ENCODE measurements around the gene CDHR4. TPM values are rescaled to one million over a fixed set of nuclear protein-coding genes. Genes with fewer than 3 reads are reported as not detected.

The CDHR4 gene
- total and polyA plus RNA-seq, 2 of the 8 experiments (the other 6 are each of a cell fraction or from before 2014, with no cell fraction given): 0.50 to 0.60 TPM

GRCh38 chr3:49769286-49769915 is 30.3 kb downstream of the CDHR4 start:
- Histone ChIP-seq H3K4me2 (ENCODE audit: insufficient read depth in 1 of 2, low read depth in 2 of 2, low read length in 2 of 2) (no peak overlapping the region), H3K9ac (replicated peaks in 1 of 4; ENCODE audit: extremely low read depth in 1 of 4, low read depth in 3 of 4, low read length in 3 of 4) (no peak overlapping the region), H3K4me1 (replicated peaks in 1 of 4; ENCODE audit: control insufficient read depth in 3 of 4, insufficient read depth in 4 of 4, low read length in 3 of 4) (no peaks in the 10 kb centered on the region), H3K79me2 (ENCODE audit: control insufficient read depth in 1 of 2, insufficient read depth in 2 of 2, low read length in 2 of 2) (peaks cover 6 to 77% of the 10 kb centered on the region in 2 experiments; a peak in 2 of 4 replicates), H2BK5ac (ENCODE audit: low read depth, low read length) (no peak overlapping the region), H2BK12ac (ENCODE audit: low read depth, low read length) (no peak overlapping the region), H3K36me3 (ENCODE audit: control insufficient read depth in 2 of 4, insufficient read depth in 4 of 4, low read length in 3 of 4) (peaks cover 0 to 3% (median 0%) of the 10 kb centered on the region in 4 experiments; a peak in 1 of 8 replicates), H2AK5ac (ENCODE audit: low read depth, low read length) (no peak overlapping the region), H4K8ac (ENCODE audit: extremely low read depth, insufficient read depth, low read length) (no peak overlapping the region), H3K9me3 (ENCODE audit: insufficient read depth in 2 of 2, low read depth in 1 of 2, low read length in 1 of 2) (no peaks in the 10 kb centered on the region), H2BK20ac (ENCODE audit: low read length) (no peak overlapping the region), H3K18ac (ENCODE audit: extremely low read depth, low read length) (no peak overlapping the region), H2BK15ac (ENCODE audit: low read length) (no peak overlapping the region), H3K79me1 (ENCODE audit: low read depth, low read length) (peaks cover 5% of the 10 kb centered on the region), H3K27ac (ENCODE audit: low read depth, low read length) (no peak overlapping the region), H3K14ac (ENCODE audit: insufficient read length) (no peak overlapping the region), H4K5ac (ENCODE audit: insufficient read length, low read depth, low read length) (no peak overlapping the region), H3K56ac (replicated peaks; ENCODE audit: insufficient read length, low read depth, low read length) (no peak overlapping the region), H4K20me1 (replicated peaks in 1 of 2; ENCODE audit: control insufficient read depth in 1 of 2, insufficient read depth in 2 of 2, low read length in 2 of 2) (no peaks in the 10 kb centered on the region), H4K91ac (replicated peaks; ENCODE audit: insufficient read length, low read length) (no peak overlapping the region), H3K23me2 (ENCODE audit: low read depth, low read length) (no peaks in the 10 kb centered on the region; the same call in 1 of the 2 replicates), H2AFZ (ENCODE audit: low read length) (no peak overlapping the region), H3K23ac (ENCODE audit: insufficient read length) (no peak overlapping the region), H3K4ac (replicated peaks; ENCODE audit: insufficient read length, low read depth, low read length) (no peak overlapping the region), H3K27me3 (replicated peaks in 1 of 4; ENCODE audit: control insufficient read depth in 3 of 4, extremely low read depth in 1 of 4, insufficient read depth in 3 of 4, low read length in 3 of 4) (no peaks in the 10 kb centered on the region), H3K4me3 (ENCODE audit: extremely low read depth in 1 of 4, insufficient read depth in 2 of 4, low read depth in 3 of 4, low read length in 4 of 4) (no peak overlapping the region), H2BK120ac (replicated peaks; ENCODE audit: low read depth, low read length) (no peak overlapping the region)
- DNase-seq (ENCODE audit: low read depth in 1 of 2, low spot score in 2 of 2) (no peak), FAIRE-seq (no peak)
- WGBS, 2 experiments (ENCODE audit: extremely low coverage in 1 of 2, insufficient coverage in 1 of 2, insufficient read length in 1 of 2, insufficient replicate concordance in 2 of 2, low coverage in 1 of 2, low lambda C conversion rate in 2 of 2, missing lambda C conversion rate in 1 of 2): 94% methylated on average over 3 of the region's 3 CpGs; no CpG with 5 or more reads in 1 of the 2 experiments
- ChIA-PET POLR2A (ENCODE audit: partially characterized antibody) (interaction anchor here (1.7 to 2.0 kb wide), 2 partner anchors 10 to 50 kb away, joined by 6 to 8 read pairs; partner anchors contain the start of gene AMIGO3), CTCF (ENCODE audit: partially characterized antibody) (interaction anchor here (0.6 to 2.2 kb wide), 3 partner anchors 19 to 130 kb away, joined by 3 to 7 read pairs (median 3); no protein-coding TSS in a partner anchor)
- no peak for TF ChIP-seq SP4 (IDR thresholded peaks at IDR 0.05; ENCODE audit: low read length)
- no peak for TF ChIP-seq NRF1 (IDR thresholded peaks at IDR 0.05; ENCODE audit: low read depth, low read length)
- TF ChIP-seq POLR2A (IDR thresholded peaks at IDR 0.05; ENCODE audit: control extremely low read depth in 1 of 2, low read depth in 2 of 2, low read length in 2 of 2): no peak
- TF ChIP-seq RBBP5 (IDR thresholded peaks at IDR 0.05; ENCODE audit: borderline replicate concordance, low read depth, low read length): no peak
- TF ChIP-seq RXRA (IDR thresholded peaks at IDR 0.05; ENCODE audit: insufficient read depth, low read depth, low read length): no peak
- no peak for TF ChIP-seq CBX5 (IDR thresholded peaks at IDR 0.05; ENCODE audit: low read depth, low read length)
- TF ChIP-seq GABPA (IDR thresholded peaks at IDR 0.05; ENCODE audit: borderline replicate concordance, insufficient read depth, low read length): no peak
- TF ChIP-seq TCF12 (IDR thresholded peaks at IDR 0.05; ENCODE audit: low read depth, low read length): no peak
- no peak for TF ChIP-seq ATF3 (IDR thresholded peaks at IDR 0.05; ENCODE audit: insufficient read depth, low read depth, low read length)
- TF ChIP-seq POU5F1 (IDR thresholded peaks at IDR 0.05; ENCODE audit: low read depth, low read length): no peak
- TF ChIP-seq JUND (IDR thresholded peaks at IDR 0.05; ENCODE audit: low read length): no peak
- no peak for TF ChIP-seq BCL11A (IDR thresholded peaks at IDR 0.05; ENCODE audit: low read depth in 2 of 2, low read length in 2 of 2)
- no peak for TF ChIP-seq SP1 (IDR thresholded peaks at IDR 0.05; ENCODE audit: low read depth, low read length)
- no peak for TF ChIP-seq BRCA1 (IDR thresholded peaks at IDR 0.05; ENCODE audit: low read depth, low read length)
